Left lung (tissue), 10 donors: Measurements from ENCODE around the gene DDX28. TPM values are rescaled to one million over a fixed set of nuclear protein-coding genes. Genes with fewer than 3 reads are reported as not detected.

Source experiments
- ATAC-seq: fragments of 200-7000 bp; cut with Tn5 transposase; one replicate; pipeline ENCODE4 v1.9.1; 2020; ENCODE audit warnings: moderate library complexity
- DNase-seq, 4 donors: peaks; one replicate each; pipeline ENCODE4 v3.0.0-alpha.2; 2013 to 2020
- H3K27ac ChIP-seq, 2 donors: fragments of 200-600 bp; sonication (generic) in 1 of 2; one replicate each; pipeline versions ENCODE4 v1.5.0 to v1.8.0; 2020 to 2021
- H3K27me3 ChIP-seq, 2 donors: fragments of 200-600 bp; sonication (generic) in 1 of 2; one replicate each; pipeline versions ENCODE4 v1.5.0 to v1.8.0; 2020 to 2021
- H3K36me3 ChIP-seq, 2 donors: fragments of 200-600 bp; sonication (generic) in 1 of 2; one replicate each; pipeline versions ENCODE4 v1.5.0 to v1.8.0; 2020 to 2021
- H3K4me1 ChIP-seq, 2 donors: fragments of 200-600 bp; one replicate each; pipeline ENCODE4 v1.8.0; 2021
- H3K4me3 ChIP-seq, 2 donors: fragments of 200-600 bp; sonication (generic) in 1 of 2; one replicate each; pipeline versions ENCODE4 v1.5.0 to v1.8.0; 2020 to 2021; ENCODE audit warnings: mild to moderate bottlenecking in 1 of 2
- H3K9me3 ChIP-seq, 2 donors: fragments of 200-600 bp; sonication (generic) in 1 of 2; one replicate each; pipeline versions ENCODE4 v1.5.0 to v1.8.0; 2020 to 2021
- CTCF ChIP-seq, 2 donors: fragments of 200-600 bp; sonication (generic) in 1 of 2; IDR thresholded peaks; one replicate each; pipeline versions ENCODE4 v1.5.0 to v1.8.0; 2021; ENCODE audit warnings: antibody characterized with exemption in 2 of 2
- intact Hi-C, 2 donors: fragments of 100-400 bp; cut with DNase I; formaldehyde crosslinking; loops; one replicate each; pipeline versions ENCODE4 v1.11.2 to v1.14.2; 2022
- polyA plus RNA-seq, 6 donors: library from polyadenylated mRNA; unstranded; fragments of 120-200 nt; gene quantifications; one replicate each; pipeline ENCODE4 v1.2.1, GENCODE V29; 2013; ENCODE audit not compliant: insufficient read length in 6 of 6
- total RNA-seq, 2 donors: library from RNA; stranded (reverse); fragmentation: NEBNext Ultra II Directional; extraction: Animal tissue kit (Norgen Biotek cat#: 25700); gene quantifications; one replicate each; pipeline ENCODE4 v1.2.1, GENCODE V29; 2021
- donor health status: DM: no; HTN: yes; CAD: no.
- donor health status: DM: no; HTN: no; CAD: no.

DDX28 gene
- total and polyA plus RNA-seq, 8 donors: 5.1 to 10.5 (median 6.8) TPM

- intact Hi-C loops: loop anchor here in 1 of 2 donors (10.0 kb wide), 1 partner anchor 57 kb away; the partner anchor contains the start of gene DPEP3
- peak; percentile 33 for ATAC-seq
Measured at GRCh38 chr16:68041783-68042182, 18.8 kb upstream of the DDX28 start.

GRCh38 chr16:68040506-68041288 is 17.7 kb upstream of the DDX28 start:
- H3K4me3 ChIP-seq: no peak overlapping the region
- no peaks in the 10 kb centered on the region for H3K27me3 ChIP-seq
- peak overlapping the region in 1 of 2 donors; percentile 83 for H3K27ac ChIP-seq
- intact Hi-C loops: loop anchor here in 1 of 2 donors (10.0 kb wide), 1 partner anchor 56 kb away; the partner anchor contains the start of gene DPEP3
- H3K36me3 ChIP-seq: peaks cover 0 to 20% of the 10 kb centered on the region in 2 donors
- H3K9me3 ChIP-seq: no peaks in the 10 kb centered on the region
- peak; percentile 100 for ATAC-seq
- peak; percentile 80 to 92 for TF ChIP-seq CTCF (IDR thresholded peaks at IDR 0.05)
- peaks cover 0 to 62% of the 10 kb centered on the region in 2 donors for H3K4me1 ChIP-seq
- peak; percentile 33 to 96 (median 78) for DNase-seq

More at GRCh38 chr16:68041783-68042182, 18.8 kb upstream of the DDX28 start:
- Histone ChIP-seq H3K9me3 (no peaks in the 10 kb centered on the region), H3K27ac (peak overlapping the region in 1 of 2 donors; percentile 83), H3K4me1 (peaks cover 0 to 57% of the 10 kb centered on the region in 2 donors), H3K36me3 (peaks cover 0 to 20% of the 10 kb centered on the region in 2 donors), H3K4me3 (no peak overlapping the region), H3K27me3 (no peaks in the 10 kb centered on the region)
- TF ChIP-seq CTCF (IDR thresholded peaks at IDR 0.05): no peak
- no peak for DNase-seq

- Histone ChIP-seq H3K4me1 (peaks cover 0 to 62% of the 10 kb centered on the region in 2 donors), H3K27me3 (no peaks in the 10 kb centered on the region), H3K27ac (peak overlapping the region; percentile 42 to 83), H3K9me3 (no peaks in the 10 kb centered on the region), H3K36me3 (peaks cover 0 to 14% of the 10 kb centered on the region in 2 donors), H3K4me3 (no peak overlapping the region)
- intact Hi-C loops: no loop called here
- ATAC-seq (no peak), DNase-seq (no peak)
- TF ChIP-seq CTCF (IDR thresholded peaks at IDR 0.05): no peak
Measured at GRCh38 chr16:68037841-68038597, 15.0 kb upstream of the DDX28 start.

GRCh38 chr16:68035227-68035626 is 12.2 kb upstream of the DDX28 start:
- DNase-seq (no peak), ATAC-seq (no peak)
- peaks cover 0 to 46% of the 10 kb centered on the region in 2 donors for H3K4me1 ChIP-seq
- H3K9me3 ChIP-seq: no peaks in the 10 kb centered on the region
- TF ChIP-seq CTCF (IDR thresholded peaks at IDR 0.05): no peak
- H3K36me3 ChIP-seq: peaks cover 0 to 13% of the 10 kb centered on the region in 2 donors
- no peak overlapping the region for H3K27ac ChIP-seq
- no peaks in the 10 kb centered on the region for H3K27me3 ChIP-seq
- H3K4me3 ChIP-seq: no peak overlapping the region
- intact Hi-C loops: no loop called here

- DNase-seq (no peak), ATAC-seq (no peak)
- intact Hi-C loops: no loop called here
- Histone ChIP-seq H3K4me1 (peaks cover 0 to 25% of the 10 kb centered on the region in 2 donors), H3K36me3 (peaks cover 0 to 9% of the 10 kb centered on the region in 2 donors), H3K4me3 (no peak overlapping the region), H3K27me3 (no peaks in the 10 kb centered on the region), H3K27ac (no peak overlapping the region), H3K9me3 (no peaks in the 10 kb centered on the region)
- no peak for TF ChIP-seq CTCF (IDR thresholded peaks at IDR 0.05)
Measured at GRCh38 chr16:68033101-68033500, 10.1 kb upstream of the DDX28 start.
